HG02763 (cell line): ENCODE measurements around the gene OFD1.

Experiments
- ATAC-seq: cut with Tn5 transposase; IDR thresholded peaks from one replicate; pipeline ENCODE4 v1.9.1; 2021; ENCODE audit warnings: mild to moderate bottlenecking, moderate library complexity; ENCODE audit not compliant: unreplicated experiment

OFD1 gene, protein sequence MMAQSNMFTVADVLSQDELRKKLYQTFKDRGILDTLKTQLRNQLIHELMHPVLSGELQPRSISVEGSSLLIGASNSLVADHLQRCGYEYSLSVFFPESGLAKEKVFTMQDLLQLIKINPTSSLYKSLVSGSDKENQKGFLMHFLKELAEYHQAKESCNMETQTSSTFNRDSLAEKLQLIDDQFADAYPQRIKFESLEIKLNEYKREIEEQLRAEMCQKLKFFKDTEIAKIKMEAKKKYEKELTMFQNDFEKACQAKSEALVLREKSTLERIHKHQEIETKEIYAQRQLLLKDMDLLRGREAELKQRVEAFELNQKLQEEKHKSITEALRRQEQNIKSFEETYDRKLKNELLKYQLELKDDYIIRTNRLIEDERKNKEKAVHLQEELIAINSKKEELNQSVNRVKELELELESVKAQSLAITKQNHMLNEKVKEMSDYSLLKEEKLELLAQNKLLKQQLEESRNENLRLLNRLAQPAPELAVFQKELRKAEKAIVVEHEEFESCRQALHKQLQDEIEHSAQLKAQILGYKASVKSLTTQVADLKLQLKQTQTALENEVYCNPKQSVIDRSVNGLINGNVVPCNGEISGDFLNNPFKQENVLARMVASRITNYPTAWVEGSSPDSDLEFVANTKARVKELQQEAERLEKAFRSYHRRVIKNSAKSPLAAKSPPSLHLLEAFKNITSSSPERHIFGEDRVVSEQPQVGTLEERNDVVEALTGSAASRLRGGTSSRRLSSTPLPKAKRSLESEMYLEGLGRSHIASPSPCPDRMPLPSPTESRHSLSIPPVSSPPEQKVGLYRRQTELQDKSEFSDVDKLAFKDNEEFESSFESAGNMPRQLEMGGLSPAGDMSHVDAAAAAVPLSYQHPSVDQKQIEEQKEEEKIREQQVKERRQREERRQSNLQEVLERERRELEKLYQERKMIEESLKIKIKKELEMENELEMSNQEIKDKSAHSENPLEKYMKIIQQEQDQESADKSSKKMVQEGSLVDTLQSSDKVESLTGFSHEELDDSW

DNA sequence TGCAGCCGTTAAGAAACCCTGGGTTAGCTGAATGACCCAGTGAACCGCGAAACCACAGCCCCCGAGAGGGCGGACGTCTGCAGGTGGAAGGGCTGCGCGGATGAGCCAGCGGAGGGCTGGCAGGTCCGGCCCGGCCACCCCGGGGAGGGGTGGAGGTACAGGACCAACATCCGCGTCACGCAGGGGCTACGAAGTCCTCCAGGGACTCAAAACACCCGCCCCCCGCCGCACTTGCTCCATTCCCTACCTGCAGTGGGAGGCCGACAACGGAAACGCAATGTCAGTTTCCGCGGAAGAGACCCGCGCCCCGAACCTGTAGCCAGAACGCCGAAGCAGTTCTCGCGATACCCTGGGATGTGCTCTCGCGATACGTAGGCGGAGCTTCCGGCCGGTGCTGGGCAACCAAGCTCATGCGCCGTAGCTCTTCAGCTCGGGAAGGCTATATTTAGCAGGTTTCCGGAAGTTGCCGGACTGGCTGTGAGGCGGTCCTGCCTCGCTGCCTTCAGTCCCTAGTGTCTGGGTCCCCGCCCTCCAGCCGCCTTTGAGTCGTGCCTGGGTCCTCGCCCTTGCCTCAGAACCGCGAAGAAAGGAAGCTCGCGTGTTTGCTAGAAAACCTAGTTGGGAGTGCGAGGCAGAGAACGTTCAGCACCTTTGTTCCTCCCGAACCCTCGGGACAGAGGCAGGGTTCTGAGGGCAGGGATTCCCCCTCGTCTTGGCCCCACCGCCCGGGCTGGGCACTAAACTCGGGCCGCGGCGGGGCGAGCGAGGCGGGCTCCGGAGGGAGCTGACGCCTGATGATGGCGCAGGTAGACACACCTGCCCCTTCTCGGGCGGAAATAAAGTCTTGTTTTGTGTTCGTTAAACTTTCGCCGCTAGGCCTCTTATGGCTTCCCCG is at the start of gene OFD1, which contains the start of gene TRAPPC2:
OFD1 (plus strand) TSS at position 471 of the 895 bp plus-strand sequence; CDS start at position 795, 324 bp downstream.
TRAPPC2 (minus strand) TSS at position 343 of the 895 bp plus-strand sequence. CDS start 14,657 bp downstream, outside the sequence.
- peak; percentile 89 for ATAC-seq

- ATAC-seq: no peak
Observed at GRCh38 chrX:13685126-13685763, 49.3 kb upstream of the OFD1 start.

DNA sequence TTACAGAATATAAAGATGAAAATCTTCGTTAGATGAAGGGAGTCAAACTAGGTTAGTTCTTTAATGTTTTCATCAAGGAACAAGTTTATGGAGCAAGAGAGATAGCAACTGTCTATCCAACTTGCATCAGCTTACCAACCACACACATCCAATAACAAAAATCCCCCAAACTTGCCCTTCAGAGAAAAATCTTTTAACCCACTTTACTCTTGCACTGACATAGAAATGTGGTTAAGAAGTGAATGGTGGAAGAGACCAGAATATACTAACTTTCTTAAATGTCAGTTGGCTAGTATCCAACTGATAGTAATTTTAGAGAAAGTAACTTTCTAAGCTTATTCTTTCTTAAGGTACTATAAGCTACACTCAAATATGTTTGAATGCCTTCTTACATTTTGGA is 47.3 kb upstream of the OFD1 start:
- no peak for ATAC-seq

- no peak for ATAC-seq
Observed at GRCh38 chrX:13688384-13688957, 46.1 kb upstream of the OFD1 start.

- peak; percentile 80 for ATAC-seq
Observed at GRCh38 chrX:13688958-13689740, 45.4 kb upstream of the OFD1 start, which contains the start of gene RAB9A. Gene RAB9A (plus strand): TSS chrX:13689128. CDS start chrX:13708747, 19,619 bp downstream.

- no peak for ATAC-seq
Observed at GRCh38 chrX:13689741-13690211, 44.8 kb upstream of the OFD1 start.

DNA sequence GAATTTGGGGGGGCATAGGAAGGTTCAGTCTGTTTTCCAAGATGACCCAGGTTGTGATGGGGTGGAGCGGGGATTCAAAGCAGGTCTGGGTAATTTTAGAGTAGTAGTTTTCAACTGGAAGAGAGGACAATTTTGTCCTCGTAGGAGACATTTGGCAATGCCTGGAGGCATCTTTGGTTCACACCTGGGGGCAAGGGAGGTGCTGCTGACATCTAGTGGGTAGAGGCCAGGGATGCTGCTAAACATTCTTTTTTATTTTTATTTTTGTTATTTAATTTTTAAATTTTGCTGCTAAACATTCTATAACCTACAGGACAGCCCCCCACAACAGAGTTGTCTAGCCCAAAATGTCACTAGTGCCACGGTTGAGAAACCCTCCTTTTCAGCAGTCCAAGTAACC is 43.7 kb upstream of the OFD1 start:
- no peak for ATAC-seq

DNA sequence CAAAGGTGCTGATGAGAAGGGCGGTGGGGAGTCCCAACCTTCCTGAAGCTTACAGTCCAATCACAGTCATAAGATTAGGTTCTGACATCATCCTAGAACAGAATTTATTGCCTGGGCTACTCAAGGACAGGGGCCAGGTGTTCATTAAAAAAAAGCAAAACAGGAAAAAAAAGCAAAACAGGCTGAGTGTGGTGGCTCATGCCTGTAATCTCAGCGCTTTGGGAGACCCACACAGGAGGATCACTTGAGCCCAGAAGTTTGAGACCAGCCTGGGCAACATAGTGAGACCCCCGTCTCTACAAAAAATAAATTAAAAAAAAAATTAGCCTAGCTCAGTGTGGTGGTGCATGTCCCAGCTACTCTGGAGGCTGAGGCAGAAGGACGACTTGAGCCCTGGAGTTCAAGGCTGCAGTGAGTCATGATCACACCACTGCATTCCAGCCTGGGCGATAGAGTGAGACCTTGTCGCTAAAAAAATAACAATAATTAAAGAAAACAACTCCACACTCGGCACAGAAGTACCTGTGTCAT is 42.6 kb upstream of the OFD1 start:
- ATAC-seq: no peak

GRCh38 chrX:13692771-13693231 is 41.7 kb upstream of the OFD1 start:
- no peak for ATAC-seq

GRCh38 chrX:13693341-13693961 is 41.1 kb upstream of the OFD1 start:
- ATAC-seq: no peak

DNA sequence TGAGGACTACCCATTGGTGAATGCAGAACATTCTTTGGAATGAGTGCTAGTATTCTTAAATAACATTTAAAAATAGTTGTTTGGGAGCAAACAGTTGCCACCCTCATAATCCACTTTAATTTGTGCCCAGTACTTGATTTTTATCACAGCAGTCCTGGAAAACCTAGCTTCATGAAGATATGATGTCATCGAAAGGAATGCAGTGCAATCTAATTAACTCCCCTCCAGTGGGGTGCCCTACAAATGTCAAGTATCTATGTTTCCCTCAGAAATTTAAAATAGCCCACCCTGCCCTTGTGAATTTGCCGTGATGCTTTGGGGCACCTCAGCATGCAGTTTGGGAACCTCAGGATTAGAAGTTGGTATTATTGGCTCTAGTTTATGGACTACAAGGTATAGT is 40.2 kb upstream of the OFD1 start:
- ATAC-seq: no peak

GRCh38 chrX:13694983-13695382 is 39.6 kb upstream of the OFD1 start:
- ATAC-seq: no peak

DNA sequence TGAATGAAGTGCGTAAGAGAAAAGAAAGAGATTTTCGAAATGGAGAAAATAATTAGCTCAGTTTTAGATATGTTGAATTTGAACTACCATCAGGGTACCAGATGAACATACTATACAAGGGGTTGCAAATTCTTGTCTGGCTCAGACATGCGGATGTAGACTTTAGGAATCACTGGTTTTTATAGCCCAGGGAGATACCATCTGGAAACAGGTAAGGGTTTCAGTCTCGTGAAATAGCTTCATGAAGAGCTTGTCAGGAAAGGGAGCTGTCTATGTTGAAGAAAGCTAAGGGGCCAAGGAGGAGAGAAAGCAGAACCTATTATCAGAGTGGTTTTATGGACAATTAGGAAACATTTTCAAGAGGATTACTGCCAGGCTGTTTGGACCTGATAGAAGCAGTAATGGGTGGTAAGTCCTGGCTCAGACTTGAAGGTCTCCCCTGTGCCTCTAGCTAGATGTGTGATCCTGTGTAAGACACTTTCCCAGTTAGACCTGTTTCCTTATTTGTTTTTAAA is 38.9 kb upstream of the OFD1 start:
- ATAC-seq: no peak

DNA sequence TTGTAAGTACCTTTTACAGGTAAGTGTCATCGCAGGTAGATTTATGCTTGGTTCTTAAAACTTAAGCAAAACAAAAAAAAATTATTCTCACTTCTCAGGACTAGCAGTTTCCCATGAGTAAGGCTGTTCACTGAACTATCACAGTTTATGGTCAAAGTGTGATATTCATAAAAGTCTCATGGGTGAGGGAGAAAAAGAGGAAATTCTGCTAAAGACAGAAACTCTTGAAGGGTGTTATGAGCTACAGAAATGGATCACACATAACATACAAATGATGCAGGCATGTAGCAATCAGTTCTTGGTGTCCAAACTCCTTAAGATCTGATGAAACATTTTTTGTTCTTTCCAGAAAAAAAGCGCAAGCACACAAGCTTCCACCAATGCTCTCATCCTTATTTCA is 37.1 kb upstream of the OFD1 start:
- ATAC-seq: peak; percentile 46

- no peak for ATAC-seq
Observed at GRCh38 chrX:13697976-13698375, 36.6 kb upstream of the OFD1 start.

DNA sequence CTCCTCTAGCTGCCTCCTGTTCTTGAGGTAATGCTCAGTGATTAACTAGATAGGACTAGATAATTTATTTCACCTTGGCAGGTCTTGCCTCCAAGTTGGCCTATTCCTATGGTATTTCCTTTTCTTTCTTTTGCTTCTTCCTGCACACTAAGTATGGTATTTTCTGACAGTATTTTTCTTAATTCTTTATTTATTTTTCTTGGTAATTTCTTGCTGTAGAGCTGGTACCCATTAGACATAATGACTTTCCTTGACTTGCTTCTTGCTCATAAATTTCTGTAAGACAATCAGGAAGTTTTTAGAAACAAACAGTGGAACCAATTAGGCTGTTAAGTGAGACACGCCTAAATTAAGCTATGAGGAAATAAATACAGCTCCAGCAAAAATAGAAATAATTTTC is 36.1 kb upstream of the OFD1 start:
- ATAC-seq: no peak

GRCh38 chrX:13699183-13699826 is 35.2 kb upstream of the OFD1 start:
- no peak for ATAC-seq
